Activated T-helper 17 cell treated with anti-CD3 and anti-CD28 coated beads, Interleukin-2, amount 50 U/mL, for 72 hours (primary cell): ENCODE measurements around the gene ANTXRL. TPM values are rescaled to one million over a fixed set of nuclear protein-coding genes. Genes with fewer than 3 reads are reported as not detected.
"Not testable (repeated sequence)": the region's sequence is repeated elsewhere in the genome, so short reads cannot be mapped to it uniquely, and the experiment has no call there.

ENCODE experiments used
- ATAC-seq: fragments of 150-1000 bp; cut with Tn5 transposase; replicated peaks from 2 replicates; pipeline ENCODE4 v1.10.0; 2021; ENCODE audit warnings: mild to moderate bottlenecking, moderate library complexity
- H3K27ac Mint-ChIP-seq: one replicate; pipeline ENCODE4 v1.8.0; 2022; ENCODE audit warnings: mixed read lengths
- H3K27me3 Mint-ChIP-seq: one replicate; pipeline ENCODE4 v1.8.0; 2022; ENCODE audit warnings: mixed read lengths
- H3K36me3 Mint-ChIP-seq: one replicate; pipeline ENCODE4 v1.8.0; 2022; ENCODE audit warnings: low read depth, mild to moderate bottlenecking, mixed read lengths
- H3K4me1 Mint-ChIP-seq: one replicate; pipeline ENCODE4 v1.8.0; 2022; ENCODE audit warnings: mixed read lengths
- H3K4me3 Mint-ChIP-seq: one replicate; pipeline ENCODE4 v1.8.0; 2022; ENCODE audit warnings: mild to moderate bottlenecking, mixed read lengths
- H3K9me3 Mint-ChIP-seq: one replicate; pipeline ENCODE4 v1.8.0; 2022; ENCODE audit warnings: mixed read lengths
- total RNA-seq, 2 donors: library from RNA; stranded (reverse); gene quantifications; one replicate each; pipeline ENCODE4 v1.2.3, GENCODE V29; 2022

ANTXRL gene
- total RNA-seq, 2 donors from 2014 or later, result not detected

GRCh38 chr10:46293228-46293627 lies 6.4 kb downstream of the ANTXRL start:
- no peak overlapping the region for H3K4me3 Mint-ChIP-seq
- H3K9me3 Mint-ChIP-seq, result no peaks in the 10 kb centered on the region
- H3K4me1 Mint-ChIP-seq, result peaks cover 10% of the 10 kb centered on the region
- no peak overlapping the region for H3K27ac Mint-ChIP-seq
- no peaks in the 10 kb centered on the region for H3K27me3 Mint-ChIP-seq
- no peak for ATAC-seq
- no peaks in the 10 kb centered on the region for H3K36me3 Mint-ChIP-seq

GRCh38 chr10:46293832-46294640 lies 7.2 kb downstream of the ANTXRL start:
- ATAC-seq, result no peak
- Mint-ChIP-seq H3K36me3 (no peaks in the 10 kb centered on the region), H3K4me1 (peaks cover 18% of the 10 kb centered on the region), H3K4me3 (no peak overlapping the region), H3K9me3 (no peaks in the 10 kb centered on the region), H3K27ac (no peak overlapping the region), H3K27me3 (no peaks in the 10 kb centered on the region)

- Mint-ChIP-seq H3K36me3 (no peaks in the 10 kb centered on the region), H3K4me3 (no peak overlapping the region), H3K27me3 (no peaks in the 10 kb centered on the region), H3K4me1 (peaks cover 19% of the 10 kb centered on the region), H3K27ac (no peak overlapping the region), H3K9me3 (no peaks in the 10 kb centered on the region)
- no peak for ATAC-seq
These were observed 7.9 kb downstream of the ANTXRL start for GRCh38 chr10:46294641-46295220.

- peaks cover 19% of the 10 kb centered on the region for H3K4me1 Mint-ChIP-seq
- not testable (repeated sequence) for H3K27ac Mint-ChIP-seq, ATAC-seq, H3K4me3 Mint-ChIP-seq, H3K9me3 Mint-ChIP-seq, H3K36me3 Mint-ChIP-seq, H3K27me3 Mint-ChIP-seq
These were observed 8.7 kb downstream of the ANTXRL start for GRCh38 chr10:46295350-46296010.

GRCh38 chr10:46296086-46296485 lies 9.3 kb downstream of the ANTXRL start:
- not testable (repeated sequence) for H3K4me3 Mint-ChIP-seq, H3K36me3 Mint-ChIP-seq, H3K27me3 Mint-ChIP-seq, ATAC-seq, H3K9me3 Mint-ChIP-seq, H3K27ac Mint-ChIP-seq
- H3K4me1 Mint-ChIP-seq, result peaks cover 19% of the 10 kb centered on the region

GRCh38 chr10:46296641-46297141 lies 9.9 kb downstream of the ANTXRL start:
- no peak overlapping the region for H3K27ac Mint-ChIP-seq
- H3K27me3 Mint-ChIP-seq, result no peaks in the 10 kb centered on the region
- no peaks in the 10 kb centered on the region for H3K36me3 Mint-ChIP-seq
- no peak for ATAC-seq
- no peak overlapping the region for H3K4me3 Mint-ChIP-seq
- H3K4me1 Mint-ChIP-seq, result peaks cover 19% of the 10 kb centered on the region
- H3K9me3 Mint-ChIP-seq, result no peaks in the 10 kb centered on the region

GRCh38 chr10:46297406-46298204 lies 10.8 kb downstream of the ANTXRL start:
- Mint-ChIP-seq H3K4me3 (no peak overlapping the region), H3K27me3 (no peaks in the 10 kb centered on the region), H3K9me3 (no peaks in the 10 kb centered on the region), H3K4me1 (peaks cover 19% of the 10 kb centered on the region), H3K36me3 (no peaks in the 10 kb centered on the region), H3K27ac (no peak overlapping the region)
- ATAC-seq, result no peak

- H3K4me1 Mint-ChIP-seq, result peaks cover 13% of the 10 kb centered on the region
- peak overlapping the region; percentile 2 for H3K27ac Mint-ChIP-seq
- H3K36me3 Mint-ChIP-seq, result no peaks in the 10 kb centered on the region
- no peaks in the 10 kb centered on the region for H3K9me3 Mint-ChIP-seq
- H3K4me3 Mint-ChIP-seq, result no peak overlapping the region
- no peaks in the 10 kb centered on the region for H3K27me3 Mint-ChIP-seq
- ATAC-seq, result no peak
These were observed 11.9 kb downstream of the ANTXRL start for GRCh38 chr10:46298477-46299285.

GRCh38 chr10:46299286-46299535 lies 12.4 kb downstream of the ANTXRL start:
- no peak for ATAC-seq
- Mint-ChIP-seq H3K27ac (peak overlapping the region; percentile 2), H3K27me3 (no peaks in the 10 kb centered on the region), H3K4me1 (peaks cover 13% of the 10 kb centered on the region), H3K9me3 (no peaks in the 10 kb centered on the region), H3K36me3 (no peaks in the 10 kb centered on the region), H3K4me3 (no peak overlapping the region)

GRCh38 chr10:46299536-46300369 lies 13.0 kb downstream of the ANTXRL start:
- Mint-ChIP-seq H3K4me3 (no peak overlapping the region), H3K27me3 (no peaks in the 10 kb centered on the region), H3K36me3 (no peaks in the 10 kb centered on the region), H3K9me3 (no peaks in the 10 kb centered on the region), H3K27ac (peak overlapping the region; percentile 2), H3K4me1 (peaks cover 13% of the 10 kb centered on the region)
- no peak for ATAC-seq

- H3K4me1 Mint-ChIP-seq, result peaks cover 13% of the 10 kb centered on the region
- not testable (repeated sequence) for H3K4me3 Mint-ChIP-seq, H3K27me3 Mint-ChIP-seq, H3K36me3 Mint-ChIP-seq, H3K27ac Mint-ChIP-seq, H3K9me3 Mint-ChIP-seq, ATAC-seq
These were observed 13.5 kb downstream of the ANTXRL start for GRCh38 chr10:46300370-46300711.

- H3K4me1 Mint-ChIP-seq, result peaks cover 13% of the 10 kb centered on the region
- H3K27me3 Mint-ChIP-seq, result no peaks in the 10 kb centered on the region
- no peaks in the 10 kb centered on the region for H3K36me3 Mint-ChIP-seq
- no peak for ATAC-seq
- no peaks in the 10 kb centered on the region for H3K9me3 Mint-ChIP-seq
- H3K4me3 Mint-ChIP-seq, result no peak overlapping the region
- H3K27ac Mint-ChIP-seq, result no peak overlapping the region
These were observed 14.4 kb downstream of the ANTXRL start for GRCh38 chr10:46301056-46301645.
